ENCODE results near the gene ADH1B. TPM values are rescaled to one million over a fixed set of nuclear protein-coding genes. Genes with fewer than 3 reads are reported as not detected.

Gene ADH1B
- total and polyA plus RNA-seq, 10 of the 15 experiments (the other 5 are each of a cell fraction or from before 2014, with no cell fraction given), result 1.3 TPM; not detected in 9

- TF ChIP-seq PKNOX1 (IDR thresholded peaks at IDR 0.05) (no peak), MYC (IDR thresholded peaks at IDR 0.05; ENCODE audit: insufficient read depth, insufficient read length, insufficient replicate concordance, low read length, severe bottlenecking) (no peak), HDAC2 (IDR thresholded peaks at IDR 0.05) (no peak)
Measured at GRCh38 chr4:99285387-99285786, 35.8 kb downstream of the ADH1B start (continued).

GRCh38 chr4:99282731-99283130 is 38.5 kb downstream of the ADH1B start:
- ChIA-PET RAD21 (ENCODE audit: unreplicated experiment) (no interaction called here), POLR2A (no interaction called here), CTCF (no interaction called here), SMC1A (ENCODE audit: uncharacterized antibody, unreplicated experiment) (no interaction called here)
- Histone ChIP-seq H4K20me1 (ENCODE audit: control insufficient read depth, insufficient read depth) (no peaks in the 10 kb centered on the region), H3K9me3 (replicated peaks; ENCODE audit: control insufficient read depth, insufficient read depth, low read length) (no peaks in the 10 kb centered on the region; the same call in 2 of the 3 replicates), H3K27me3 (replicated peaks in 1 of 2; ENCODE audit: control insufficient read depth in 2 of 2, insufficient read depth in 2 of 2, low read length in 1 of 2) (no peaks in the 10 kb centered on the region), H3K4me2 (ENCODE audit: control insufficient read depth, insufficient read depth) (no peak overlapping the region), H3K4me1 (ENCODE audit: control insufficient read depth, insufficient read depth, low read length) (no peaks in the 10 kb centered on the region), H3K4me3 (no peak overlapping the region), H2AFZ (ENCODE audit: control insufficient read depth, low read depth, low read length) (no peak overlapping the region), H3K9ac (ENCODE audit: control insufficient read depth, insufficient read depth, low read length) (no peak overlapping the region), H3K36me3 (ENCODE audit: control insufficient read depth in 2 of 2, insufficient read depth in 2 of 2, low read length in 1 of 2) (no peaks in the 10 kb centered on the region), H3K27ac (ENCODE audit: control insufficient read depth, insufficient read depth) (no peak overlapping the region), H3K79me2 (ENCODE audit: control insufficient read depth, insufficient read depth, low read length) (no peaks in the 10 kb centered on the region)
- TF ChIP-seq SIX5 (IDR thresholded peaks at IDR 0.05; ENCODE audit: low read depth, low read length, severe bottlenecking), result no peak
- TF ChIP-seq POLR2AphosphoS5 (IDR thresholded peaks at IDR 0.05; ENCODE audit: low read length), result no peak
- ATAC-seq (no peak), FAIRE-seq (no peak), DNase-seq (ENCODE audit: low read depth, low spot score) (no peak)
- 18% methylated on average over 2 of the region's 2 CpGs for whole genome bisulfite sequencing (ENCODE audit: insufficient coverage, insufficient replicate concordance, low lambda C conversion rate, missing lambda C conversion rate)
- no TSS peak for BruUV-seq (replicated peaks)
- intact Hi-C loops (cut with micrococcal nuclease; ENCODE audit: unreplicated experiment) (no loop called here), in situ Hi-C loops (cut with MboI) (no loop called here)

- RAD21 ChIA-PET (ENCODE audit: unreplicated experiment), result no interaction called here
- CTCF ChIA-PET, result interaction anchor here (0.9 kb wide), 1 partner anchor 12 kb away, joined by 4 read pairs; no protein-coding TSS in a partner anchor
- POLR2A ChIA-PET, result no interaction called here
- Histone ChIP-seq H3K79me2 (ENCODE audit: control insufficient read depth, insufficient read depth, low read length) (no peaks in the 10 kb centered on the region), H3K27me3 (replicated peaks in 1 of 2; ENCODE audit: control insufficient read depth in 2 of 2, insufficient read depth in 2 of 2, low read length in 1 of 2) (no peaks in the 10 kb centered on the region), H3K36me3 (ENCODE audit: control insufficient read depth in 2 of 2, insufficient read depth in 2 of 2, low read length in 1 of 2) (no peaks in the 10 kb centered on the region), H4K20me1 (ENCODE audit: control insufficient read depth, insufficient read depth) (no peaks in the 10 kb centered on the region), H3K4me1 (ENCODE audit: control insufficient read depth, insufficient read depth, low read length) (no peaks in the 10 kb centered on the region), H2AFZ (ENCODE audit: control insufficient read depth, low read depth, low read length) (no peak overlapping the region), H3K27ac (ENCODE audit: control insufficient read depth, insufficient read depth) (no peak overlapping the region), H3K4me2 (ENCODE audit: control insufficient read depth, insufficient read depth) (no peak overlapping the region), H3K4me3 (no peak overlapping the region), H3K9me3 (replicated peaks; ENCODE audit: control insufficient read depth, insufficient read depth, low read length) (no peaks in the 10 kb centered on the region), H3K9ac (ENCODE audit: control insufficient read depth, insufficient read depth, low read length) (no peak overlapping the region)
- WGBS (ENCODE audit: insufficient coverage, insufficient replicate concordance, low lambda C conversion rate, missing lambda C conversion rate), result 50% methylated on average over 5 of the region's 5 CpGs
- no peak for ATAC-seq
- no peak for DNase-seq (ENCODE audit: low read depth, low spot score)
- in situ Hi-C loops (cut with MboI), result no loop called here
- SMC1A ChIA-PET (ENCODE audit: uncharacterized antibody, unreplicated experiment), result no interaction called here
- intact Hi-C loops (cut with micrococcal nuclease; ENCODE audit: unreplicated experiment), result no loop called here
- peak; percentile 18 for FAIRE-seq
- no TSS peak for BruUV-seq (replicated peaks)
- TF ChIP-seq CREB1 (IDR thresholded peaks at IDR 0.05; ENCODE audit: low read depth), result no peak
- TF ChIP-seq SMAD1 (IDR thresholded peaks at IDR 0.05; ENCODE audit: low read depth, partially characterized antibody), result no peak
- TF ChIP-seq SMARCA5 (IDR thresholded peaks at IDR 0.05), result no peak
- no peak for TF ChIP-seq RAD51 (IDR thresholded peaks at IDR 0.05)
- TF ChIP-seq DPF2 (IDR thresholded peaks at IDR 0.05), result no peak
- TF ChIP-seq IKZF2 (IDR thresholded peaks at IDR 0.05), result no peak
- no peak for TF ChIP-seq YY1 (IDR thresholded peaks at IDR 0.05; ENCODE audit: low read depth, low read length)
- TF ChIP-seq KDM1A (IDR thresholded peaks at IDR 0.05; ENCODE audit: borderline replicate concordance), result no peak
- no peak for TF ChIP-seq EP300 (IDR thresholded peaks at IDR 0.05; ENCODE audit: borderline replicate concordance in 1 of 2, control insufficient read depth in 1 of 2, low read depth in 2 of 2, low read length in 2 of 2)
- no peak for TF ChIP-seq ZNF384 (IDR thresholded peaks at IDR 0.05; ENCODE audit: borderline replicate concordance, low read depth, low read length)
- TF ChIP-seq ESRRA (IDR thresholded peaks at IDR 0.05; ENCODE audit: low read length), result no peak
- no peak for TF ChIP-seq ATF2 (IDR thresholded peaks at IDR 0.05; ENCODE audit: low read length)
Measured at GRCh38 chr4:99281261-99281660, 39.9 kb downstream of the ADH1B start.

All from GM12878 (cell line).